ENCODE results near the gene MYMK. TPM values are rescaled to one million over a fixed set of nuclear protein-coding genes. Genes with fewer than 3 reads are reported as not detected.

Gene MYMK
- total and polyA plus RNA-seq, 2 experiments from 2014 or later = not detected

DNA sequence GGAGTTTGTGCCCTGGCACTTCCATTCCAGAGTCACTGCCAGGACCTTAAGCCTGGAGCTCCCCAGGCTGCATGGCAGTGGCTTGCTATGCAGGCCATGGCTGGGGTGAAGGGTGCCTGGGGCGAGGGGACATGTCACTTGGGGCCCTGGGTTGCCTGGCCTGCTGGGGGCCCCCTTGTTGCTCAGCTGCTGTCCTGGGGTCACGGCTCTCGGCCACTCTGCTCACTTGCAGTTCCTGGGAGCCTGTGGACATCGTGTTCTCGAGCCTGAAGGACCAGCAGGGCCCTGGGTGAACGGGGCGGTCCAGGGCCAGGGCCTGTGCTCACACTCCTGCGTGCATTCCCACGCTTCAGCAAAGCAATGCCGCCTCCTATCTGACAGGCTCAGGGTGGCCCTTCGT is 31.3 kb downstream of the MYMK start:
- Mint-ChIP-seq H3K4me3 (no peak overlapping the region), H3K36me3 (ENCODE audit: low read depth) (no peaks in the 10 kb centered on the region; the same call in 2 of the 3 replicates), H3K9me3 (no peaks in the 10 kb centered on the region), H3K27me3 (ENCODE audit: insufficient read depth, low read depth, poor library complexity) (peaks cover 7% of the 10 kb centered on the region), H3K27ac (no peak overlapping the region), H3K4me1 (no peaks in the 10 kb centered on the region)
- H3K27ac ChIP-seq (ENCODE audit: low read depth) = no peak overlapping the region
- no peak overlapping the region for H2AFZ ChIP-seq
- no peak overlapping the region for H3K4me2 ChIP-seq
- H3F3A ChIP-seq (replicated peaks; ENCODE audit: low read depth) = no peaks in the 10 kb centered on the region; the same call in 1 of the 2 replicates
- H3K36me3 ChIP-seq (ENCODE audit: insufficient read depth) = no peaks in the 10 kb centered on the region
- H4K20me1 ChIP-seq (replicated peaks; ENCODE audit: insufficient read depth) = no peaks in the 10 kb centered on the region
- H3K9me2 ChIP-seq (ENCODE audit: insufficient read depth) = no peaks in the 10 kb centered on the region
- no peaks in the 10 kb centered on the region for H3K79me2 ChIP-seq (replicated peaks; ENCODE audit: insufficient read depth)
- DNase-seq (ENCODE audit: low spot score) (no peak), ATAC-seq (no peak)
- no peaks in the 10 kb centered on the region for H3K27me3 ChIP-seq (ENCODE audit: insufficient read depth)
- no peak overlapping the region for H3K4me3 ChIP-seq
- H3K4me1 ChIP-seq (ENCODE audit: insufficient read depth) = no peaks in the 10 kb centered on the region
- TF ChIP-seq EZH2 (IDR thresholded peaks at IDR 0.05; ENCODE audit: low read depth, unreplicated experiment) (no peak), JUNB (IDR thresholded peaks at IDR 0.05; ENCODE audit: unreplicated experiment) (no peak), NANOG (IDR thresholded peaks at IDR 0.05; ENCODE audit: borderline replicate concordance) (no peak), ZNF331 (CRISPR knock-in tag; IDR thresholded peaks at IDR 0.05; ENCODE audit: low read depth) (no peak), ZNF114 (CRISPR knock-in tag; IDR thresholded peaks at IDR 0.05) (no peak), EZH2phosphoT487 (IDR thresholded peaks at IDR 0.05; ENCODE audit: unreplicated experiment) (no peak), CREB1 (CRISPR knock-in tag; IDR thresholded peaks at IDR 0.05; ENCODE audit: low read depth) (no peak), POLR2AphosphoS5 (IDR thresholded peaks at IDR 0.05; ENCODE audit: low read depth) (no peak), STAT1 (IDR thresholded peaks at IDR 0.05; ENCODE audit: unreplicated experiment) (no peak)
- TF ChIP-seq, protein P1, sequence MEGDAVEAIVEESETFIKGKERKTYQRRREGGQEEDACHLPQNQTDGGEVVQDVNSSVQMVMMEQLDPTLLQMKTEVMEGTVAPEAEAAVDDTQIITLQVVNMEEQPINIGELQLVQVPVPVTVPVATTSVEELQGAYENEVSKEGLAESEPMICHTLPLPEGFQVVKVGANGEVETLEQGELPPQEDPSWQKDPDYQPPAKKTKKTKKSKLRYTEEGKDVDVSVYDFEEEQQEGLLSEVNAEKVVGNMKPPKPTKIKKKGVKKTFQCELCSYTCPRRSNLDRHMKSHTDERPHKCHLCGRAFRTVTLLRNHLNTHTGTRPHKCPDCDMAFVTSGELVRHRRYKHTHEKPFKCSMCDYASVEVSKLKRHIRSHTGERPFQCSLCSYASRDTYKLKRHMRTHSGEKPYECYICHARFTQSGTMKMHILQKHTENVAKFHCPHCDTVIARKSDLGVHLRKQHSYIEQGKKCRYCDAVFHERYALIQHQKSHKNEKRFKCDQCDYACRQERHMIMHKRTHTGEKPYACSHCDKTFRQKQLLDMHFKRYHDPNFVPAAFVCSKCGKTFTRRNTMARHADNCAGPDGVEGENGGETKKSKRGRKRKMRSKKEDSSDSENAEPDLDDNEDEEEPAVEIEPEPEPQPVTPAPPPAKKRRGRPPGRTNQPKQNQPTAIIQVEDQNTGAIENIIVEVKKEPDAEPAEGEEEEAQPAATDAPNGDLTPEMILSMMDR (conservative IDR thresholded peaks at IDR 0.05; ENCODE audit: low read depth in 2 of 2) = no peak; a peak in 1 of 4 replicates
- TF ChIP-seq, protein P2, sequence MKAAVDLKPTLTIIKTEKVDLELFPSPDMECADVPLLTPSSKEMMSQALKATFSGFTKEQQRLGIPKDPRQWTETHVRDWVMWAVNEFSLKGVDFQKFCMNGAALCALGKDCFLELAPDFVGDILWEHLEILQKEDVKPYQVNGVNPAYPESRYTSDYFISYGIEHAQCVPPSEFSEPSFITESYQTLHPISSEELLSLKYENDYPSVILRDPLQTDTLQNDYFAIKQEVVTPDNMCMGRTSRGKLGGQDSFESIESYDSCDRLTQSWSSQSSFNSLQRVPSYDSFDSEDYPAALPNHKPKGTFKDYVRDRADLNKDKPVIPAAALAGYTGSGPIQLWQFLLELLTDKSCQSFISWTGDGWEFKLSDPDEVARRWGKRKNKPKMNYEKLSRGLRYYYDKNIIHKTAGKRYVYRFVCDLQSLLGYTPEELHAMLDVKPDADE (IDR thresholded peaks at IDR 0.05) = no peak
- TF ChIP-seq, protein P3, sequence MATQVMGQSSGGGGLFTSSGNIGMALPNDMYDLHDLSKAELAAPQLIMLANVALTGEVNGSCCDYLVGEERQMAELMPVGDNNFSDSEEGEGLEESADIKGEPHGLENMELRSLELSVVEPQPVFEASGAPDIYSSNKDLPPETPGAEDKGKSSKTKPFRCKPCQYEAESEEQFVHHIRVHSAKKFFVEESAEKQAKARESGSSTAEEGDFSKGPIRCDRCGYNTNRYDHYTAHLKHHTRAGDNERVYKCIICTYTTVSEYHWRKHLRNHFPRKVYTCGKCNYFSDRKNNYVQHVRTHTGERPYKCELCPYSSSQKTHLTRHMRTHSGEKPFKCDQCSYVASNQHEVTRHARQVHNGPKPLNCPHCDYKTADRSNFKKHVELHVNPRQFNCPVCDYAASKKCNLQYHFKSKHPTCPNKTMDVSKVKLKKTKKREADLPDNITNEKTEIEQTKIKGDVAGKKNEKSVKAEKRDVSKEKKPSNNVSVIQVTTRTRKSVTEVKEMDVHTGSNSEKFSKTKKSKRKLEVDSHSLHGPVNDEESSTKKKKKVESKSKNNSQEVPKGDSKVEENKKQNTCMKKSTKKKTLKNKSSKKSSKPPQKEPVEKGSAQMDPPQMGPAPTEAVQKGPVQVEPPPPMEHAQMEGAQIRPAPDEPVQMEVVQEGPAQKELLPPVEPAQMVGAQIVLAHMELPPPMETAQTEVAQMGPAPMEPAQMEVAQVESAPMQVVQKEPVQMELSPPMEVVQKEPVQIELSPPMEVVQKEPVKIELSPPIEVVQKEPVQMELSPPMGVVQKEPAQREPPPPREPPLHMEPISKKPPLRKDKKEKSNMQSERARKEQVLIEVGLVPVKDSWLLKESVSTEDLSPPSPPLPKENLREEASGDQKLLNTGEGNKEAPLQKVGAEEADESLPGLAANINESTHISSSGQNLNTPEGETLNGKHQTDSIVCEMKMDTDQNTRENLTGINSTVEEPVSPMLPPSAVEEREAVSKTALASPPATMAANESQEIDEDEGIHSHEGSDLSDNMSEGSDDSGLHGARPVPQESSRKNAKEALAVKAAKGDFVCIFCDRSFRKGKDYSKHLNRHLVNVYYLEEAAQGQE (IDR thresholded peaks at IDR 0.05; ENCODE audit: unreplicated experiment) = no peak
- TF ChIP-seq, protein P4, sequence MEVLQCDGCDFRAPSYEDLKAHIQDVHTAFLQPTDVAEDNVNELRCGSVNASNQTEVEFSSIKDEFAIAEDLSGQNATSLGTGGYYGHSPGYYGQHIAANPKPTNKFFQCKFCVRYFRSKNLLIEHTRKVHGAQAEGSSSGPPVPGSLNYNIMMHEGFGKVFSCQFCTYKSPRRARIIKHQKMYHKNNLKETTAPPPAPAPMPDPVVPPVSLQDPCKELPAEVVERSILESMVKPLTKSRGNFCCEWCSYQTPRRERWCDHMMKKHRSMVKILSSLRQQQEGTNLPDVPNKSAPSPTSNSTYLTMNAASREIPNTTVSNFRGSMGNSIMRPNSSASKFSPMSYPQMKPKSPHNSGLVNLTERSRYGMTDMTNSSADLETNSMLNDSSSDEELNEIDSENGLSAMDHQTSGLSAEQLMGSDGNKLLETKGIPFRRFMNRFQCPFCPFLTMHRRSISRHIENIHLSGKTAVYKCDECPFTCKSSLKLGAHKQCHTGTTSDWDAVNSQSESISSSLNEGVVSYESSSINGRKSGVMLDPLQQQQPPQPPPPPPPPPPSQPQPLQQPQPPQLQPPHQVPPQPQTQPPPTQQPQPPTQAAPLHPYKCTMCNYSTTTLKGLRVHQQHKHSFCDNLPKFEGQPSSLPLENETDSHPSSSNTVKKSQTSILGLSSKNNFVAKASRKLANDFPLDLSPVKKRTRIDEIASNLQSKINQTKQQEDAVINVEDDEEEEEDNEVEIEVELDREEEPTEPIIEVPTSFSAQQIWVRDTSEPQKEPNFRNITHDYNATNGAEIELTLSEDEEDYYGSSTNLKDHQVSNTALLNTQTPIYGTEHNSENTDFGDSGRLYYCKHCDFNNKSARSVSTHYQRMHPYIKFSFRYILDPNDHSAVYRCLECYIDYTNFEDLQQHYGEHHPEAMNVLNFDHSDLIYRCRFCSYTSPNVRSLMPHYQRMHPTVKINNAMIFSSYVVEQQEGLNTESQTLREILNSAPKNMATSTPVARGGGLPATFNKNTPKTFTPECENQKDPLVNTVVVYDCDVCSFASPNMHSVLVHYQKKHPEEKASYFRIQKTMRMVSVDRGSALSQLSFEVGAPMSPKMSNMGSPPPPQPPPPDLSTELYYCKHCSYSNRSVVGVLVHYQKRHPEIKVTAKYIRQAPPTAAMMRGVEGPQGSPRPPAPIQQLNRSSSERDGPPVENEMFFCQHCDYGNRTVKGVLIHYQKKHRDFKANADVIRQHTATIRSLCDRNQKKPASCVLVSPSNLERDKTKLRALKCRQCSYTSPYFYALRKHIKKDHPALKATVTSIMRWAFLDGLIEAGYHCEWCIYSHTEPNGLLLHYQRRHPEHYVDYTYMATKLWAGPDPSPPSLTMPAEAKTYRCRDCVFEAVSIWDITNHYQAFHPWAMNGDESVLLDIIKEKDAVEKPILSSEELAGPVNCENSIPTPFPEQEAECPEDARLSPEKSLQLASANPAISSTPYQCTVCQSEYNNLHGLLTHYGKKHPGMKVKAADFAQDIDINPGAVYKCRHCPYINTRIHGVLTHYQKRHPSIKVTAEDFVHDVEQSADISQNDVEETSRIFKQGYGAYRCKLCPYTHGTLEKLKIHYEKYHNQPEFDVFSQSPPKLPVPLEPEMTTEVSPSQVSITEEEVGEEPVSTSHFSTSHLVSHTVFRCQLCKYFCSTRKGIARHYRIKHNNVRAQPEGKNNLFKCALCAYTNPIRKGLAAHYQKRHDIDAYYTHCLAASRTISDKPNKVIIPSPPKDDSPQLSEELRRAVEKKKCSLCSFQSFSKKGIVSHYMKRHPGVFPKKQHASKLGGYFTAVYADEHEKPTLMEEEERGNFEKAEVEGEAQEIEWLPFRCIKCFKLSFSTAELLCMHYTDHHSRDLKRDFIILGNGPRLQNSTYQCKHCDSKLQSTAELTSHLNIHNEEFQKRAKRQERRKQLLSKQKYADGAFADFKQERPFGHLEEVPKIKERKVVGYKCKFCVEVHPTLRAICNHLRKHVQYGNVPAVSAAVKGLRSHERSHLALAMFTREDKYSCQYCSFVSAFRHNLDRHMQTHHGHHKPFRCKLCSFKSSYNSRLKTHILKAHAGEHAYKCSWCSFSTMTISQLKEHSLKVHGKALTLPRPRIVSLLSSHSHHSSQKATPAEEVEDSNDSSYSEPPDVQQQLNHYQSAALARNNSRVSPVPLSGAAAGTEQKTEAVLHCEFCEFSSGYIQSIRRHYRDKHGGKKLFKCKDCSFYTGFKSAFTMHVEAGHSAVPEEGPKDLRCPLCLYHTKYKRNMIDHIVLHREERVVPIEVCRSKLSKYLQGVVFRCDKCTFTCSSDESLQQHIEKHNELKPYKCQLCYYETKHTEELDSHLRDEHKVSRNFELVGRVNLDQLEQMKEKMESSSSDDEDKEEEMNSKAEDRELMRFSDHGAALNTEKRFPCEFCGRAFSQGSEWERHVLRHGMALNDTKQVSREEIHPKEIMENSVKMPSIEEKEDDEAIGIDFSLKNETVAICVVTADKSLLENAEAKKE (CRISPR knock-in tag; IDR thresholded peaks at IDR 0.05) = no peak

Data from GM23338 (cell line).